PFSK-1 (cell line): ENCODE data around the gene SIDT2.

ENCODE experiments used
- POLR2AphosphoS5 ChIP-seq: IDR thresholded peaks from 2 replicates; pipeline ENCODE4 v1.6.1; 2012; ENCODE audit warnings: low read depth, mild to moderate bottlenecking, control low read depth, low read length, moderate library complexity
- REST ChIP-seq, 2 experiments: IDR thresholded peaks; 2 replicates each; pipeline versions ENCODE4 v1.6.1 to v1.8.0; 2011 to 2012; ENCODE audit warnings: low read depth in 2 of 2, low read length in 2 of 2, control low read depth in 1 of 2, inconsistent platforms in 1 of 2, mild to moderate bottlenecking in 1 of 2, moderate library complexity in 1 of 2; ENCODE audit not compliant: insufficient read depth in 1 of 2
- SIN3A ChIP-seq: IDR thresholded peaks from 2 replicates; pipeline ENCODE4 v1.6.1; 2012; ENCODE audit warnings: mild to moderate bottlenecking, low read length, moderate library complexity, borderline replicate concordance; ENCODE audit not compliant: insufficient read depth
- TAF1 ChIP-seq: IDR thresholded peaks from 2 replicates; pipeline ENCODE4 v1.6.1; 2012; ENCODE audit warnings: low read length, control low read depth, borderline replicate concordance; ENCODE audit not compliant: insufficient read depth

- TF ChIP-seq SIN3A: no peak
- no peak for TF ChIP-seq REST (IDR thresholded peaks at IDR 0.05; ENCODE audit: insufficient read depth in 1 of 2, low read depth in 2 of 2, low read length in 2 of 2)
- no peak for TF ChIP-seq TAF1
- no peak for TF ChIP-seq POLR2AphosphoS5
These were observed 3.3 kb downstream of the SIDT2 start for GRCh38 chr11:117181586-117182550.
